GM19395 (cell line): ENCODE results near the gene ITPKC.
"Not testable (repeated sequence)": the region's sequence is repeated elsewhere in the genome, so short reads cannot be mapped to it uniquely, and the experiment has no call there.

ENCODE experiments used
- ATAC-seq: cut with Tn5 transposase; IDR thresholded peaks from one replicate; pipeline ENCODE4 v1.9.1; 2021; ENCODE audit warnings: mild to moderate bottlenecking, moderate library complexity; ENCODE audit not compliant: unreplicated experiment

ITPKC gene

GRCh38 chr19:40714441-40715299 is 2.2 kb upstream of the ITPKC start:
- peak; percentile 50 for ATAC-seq

DNA sequence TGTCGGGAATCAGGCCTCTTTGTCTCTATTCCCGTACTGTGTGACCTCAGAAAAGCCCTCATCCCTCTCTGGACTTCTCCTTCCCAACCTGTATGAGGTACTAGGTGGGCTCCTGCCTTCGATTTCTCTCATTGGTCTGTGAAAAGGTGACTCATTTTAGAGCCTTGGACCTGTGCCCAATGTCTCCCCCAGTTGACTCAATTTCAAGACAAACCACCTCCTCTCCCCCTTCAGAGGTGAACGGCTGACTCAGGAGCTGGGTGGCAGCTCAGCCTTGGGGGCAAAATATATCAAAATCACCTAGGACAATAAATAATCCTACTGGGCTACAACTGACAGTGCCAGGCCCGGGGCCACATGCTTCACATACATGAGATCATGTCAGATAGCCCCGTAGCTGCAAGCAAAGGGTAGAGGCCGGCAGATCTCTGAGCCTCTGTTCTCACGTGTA is 856 bp upstream of the ITPKC start:
- ATAC-seq = no peak

- peak; percentile 1 for ATAC-seq
Measured at GRCh38 chr19:40717325-40717879, 490 bp downstream of the ITPKC start.

DNA sequence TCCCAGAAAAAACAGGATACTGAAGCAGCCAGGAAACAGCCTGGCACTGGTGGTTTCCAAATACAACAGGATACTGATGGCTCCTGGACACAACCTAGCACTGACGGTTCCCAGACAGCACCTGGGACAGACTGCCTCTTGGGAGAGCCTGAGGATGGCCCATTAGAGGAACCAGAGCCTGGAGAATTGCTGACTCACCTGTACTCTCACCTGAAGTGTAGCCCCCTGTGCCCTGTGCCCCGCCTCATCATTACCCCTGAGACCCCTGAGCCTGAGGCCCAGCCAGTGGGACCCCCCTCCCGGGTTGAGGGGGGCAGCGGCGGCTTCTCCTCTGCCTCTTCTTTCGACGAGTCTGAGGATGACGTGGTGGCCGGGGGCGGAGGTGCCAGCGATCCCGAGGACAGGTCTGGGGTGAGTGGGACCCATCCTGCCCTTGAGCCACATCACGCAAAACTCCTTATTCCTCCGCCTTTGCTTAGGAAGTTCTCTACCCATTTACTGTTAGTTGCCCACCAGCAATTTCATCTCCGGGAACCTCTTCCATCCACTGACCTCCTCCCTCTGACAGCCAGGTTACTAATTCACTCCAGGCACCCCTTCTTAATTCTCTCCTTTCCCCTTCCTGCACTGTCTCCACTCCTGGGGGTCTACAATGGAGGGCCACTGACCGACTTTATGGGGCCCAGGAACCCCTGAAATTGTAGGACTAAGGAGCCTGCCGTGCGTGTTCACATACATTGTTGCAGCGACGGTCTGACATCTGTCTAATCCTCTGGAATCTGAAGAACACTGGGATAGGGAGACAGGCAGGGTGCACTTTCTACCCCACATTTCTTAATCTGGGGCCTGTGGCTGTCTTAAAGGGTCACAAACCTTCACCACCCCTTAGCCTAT is 1.2 kb downstream of the ITPKC start:
- no peak for ATAC-seq

DNA sequence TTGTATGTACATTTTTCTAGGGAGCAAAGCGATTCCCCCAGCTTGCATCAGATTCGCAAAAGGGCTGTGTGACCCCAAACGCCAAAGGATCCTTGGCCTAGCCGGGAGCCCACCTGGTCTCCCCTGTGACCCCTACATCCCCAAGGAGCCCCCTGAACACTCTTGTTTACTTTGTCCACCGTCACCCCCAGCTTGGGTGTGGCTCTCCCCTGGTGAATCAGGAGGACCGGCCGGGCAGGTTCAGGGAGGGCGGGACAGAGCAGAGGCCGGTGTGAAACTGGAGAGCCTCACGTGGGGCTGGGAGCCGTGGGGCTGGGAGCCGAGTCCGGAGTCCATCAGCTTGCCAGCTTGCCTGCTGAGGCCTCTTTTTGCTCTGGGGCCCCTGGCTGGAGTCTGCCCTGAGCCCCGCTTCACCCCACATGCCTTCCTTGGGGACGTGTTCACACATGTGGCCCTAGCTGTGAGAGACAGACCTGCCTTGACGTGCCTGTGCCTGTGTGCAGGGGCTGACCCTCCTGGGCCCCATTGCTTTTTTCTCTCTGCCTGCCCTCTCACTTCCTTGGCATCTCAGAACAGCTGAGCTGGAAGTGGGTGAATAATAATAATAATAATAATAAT is 2.0 kb downstream of the ITPKC start:
- ATAC-seq = no peak

DNA sequence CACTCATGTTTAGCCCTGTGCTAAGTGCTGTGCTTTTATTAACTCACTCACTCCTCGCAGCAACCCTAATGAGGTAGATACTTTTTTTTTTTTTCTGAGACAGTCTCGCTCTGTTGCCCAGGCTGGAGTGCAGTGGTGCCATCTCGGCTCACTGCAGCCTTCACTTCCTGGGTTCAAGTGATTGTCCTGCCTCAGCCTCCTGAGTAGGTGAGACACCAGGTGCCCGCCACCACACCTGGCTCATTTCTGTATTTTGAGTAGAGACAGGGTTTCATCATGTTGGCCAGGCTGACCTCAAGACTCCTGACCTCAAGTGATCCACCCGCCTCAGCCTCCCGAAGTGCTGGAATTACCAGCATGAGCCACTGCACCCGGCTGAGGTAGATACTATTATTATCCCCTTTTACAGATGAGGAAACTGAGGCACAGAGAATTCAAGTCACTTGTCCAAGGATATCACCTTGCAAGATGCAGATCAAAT is 2.5 kb downstream of the ITPKC start:
- no peak for ATAC-seq

- ATAC-seq = no peak
Measured at GRCh38 chr19:40721140-40721486, 4.2 kb downstream of the ITPKC start.

GRCh38 chr19:40721936-40722661 is 5.2 kb downstream of the ITPKC start:
- no peak for ATAC-seq

GRCh38 chr19:40723661-40724254 is 6.8 kb downstream of the ITPKC start:
- no peak for ATAC-seq

DNA sequence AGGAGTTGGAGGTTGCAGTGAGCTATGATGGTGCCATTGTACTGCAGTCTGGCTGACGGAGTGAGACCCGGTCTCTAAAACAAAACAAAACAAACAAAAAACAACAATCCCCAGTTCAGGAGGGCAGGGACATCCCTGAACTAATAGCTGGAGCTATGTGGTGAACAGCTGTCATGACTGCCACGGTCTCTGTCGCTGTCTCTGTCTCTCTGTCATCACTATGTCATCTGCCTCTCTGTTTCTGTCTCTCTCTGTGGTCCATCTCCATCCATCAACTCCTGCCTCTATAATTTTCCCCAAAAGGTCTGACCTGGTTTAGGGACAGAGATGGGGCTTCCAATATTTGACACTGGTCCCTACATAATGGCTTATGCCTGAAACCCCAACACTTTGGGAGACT is 7.4 kb downstream of the ITPKC start:
- no peak for ATAC-seq

DNA sequence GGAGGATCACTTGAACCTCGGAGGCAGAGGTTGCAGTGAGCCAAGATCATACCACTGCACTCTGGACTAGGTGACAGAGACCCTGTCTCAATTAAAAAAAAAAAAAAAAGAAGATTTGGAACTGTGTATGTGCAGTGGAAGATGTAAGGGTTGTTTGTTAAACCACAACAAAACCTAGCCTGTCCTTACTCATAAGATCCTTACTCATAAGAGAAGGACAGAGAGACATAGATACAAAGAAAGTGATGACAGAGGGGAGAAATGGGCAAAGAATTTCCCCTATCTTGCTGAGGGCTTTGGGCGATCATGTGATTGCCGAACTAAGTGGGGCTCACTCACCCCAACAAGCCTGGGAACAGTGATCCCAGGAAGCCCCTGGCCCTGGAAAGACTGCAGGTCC is 7.9 kb downstream of the ITPKC start:
- ATAC-seq = no peak

GRCh38 chr19:40726279-40726678 is 9.4 kb downstream of the ITPKC start:
- ATAC-seq = no peak

DNA sequence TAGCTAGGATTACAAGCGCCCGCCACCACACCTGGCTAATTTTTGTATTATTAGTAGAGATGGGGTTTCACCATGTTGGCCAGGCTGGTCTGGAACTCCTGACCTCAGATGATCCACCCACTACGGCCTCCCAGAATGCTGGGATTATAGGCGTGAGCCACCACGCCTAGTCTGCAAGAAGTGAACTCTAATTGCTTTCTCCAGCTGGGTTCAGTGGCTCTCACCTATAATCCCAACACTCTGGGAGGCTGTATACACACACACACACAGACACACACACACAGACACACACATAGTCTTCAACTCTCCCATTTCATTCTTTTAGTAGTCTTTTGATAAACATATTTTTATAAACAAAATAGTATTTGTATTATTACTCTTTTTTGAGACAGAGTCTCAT is 13.2 kb downstream of the ITPKC start:
- not testable (repeated sequence) for ATAC-seq

DNA sequence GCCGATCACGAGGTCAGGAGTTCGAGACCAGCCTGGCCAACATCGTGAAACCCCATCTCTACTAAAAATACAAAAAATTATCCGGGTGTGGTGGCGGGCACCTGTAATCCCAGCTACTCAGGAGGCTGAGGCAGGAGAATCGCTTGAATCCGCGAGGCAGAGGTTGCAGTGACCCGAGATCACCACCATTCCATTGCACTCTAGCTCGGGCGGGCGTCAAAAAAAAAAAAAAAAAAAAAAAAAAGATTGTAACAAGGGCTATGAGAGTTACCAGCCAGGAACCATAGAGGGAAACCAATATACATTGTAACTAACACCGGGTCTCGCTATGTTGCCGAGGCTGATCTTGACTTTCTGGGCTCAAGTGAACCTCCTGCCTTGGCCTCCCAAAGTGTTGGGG is 15.4 kb downstream of the ITPKC start:
- ATAC-seq = not testable (repeated sequence)

DNA sequence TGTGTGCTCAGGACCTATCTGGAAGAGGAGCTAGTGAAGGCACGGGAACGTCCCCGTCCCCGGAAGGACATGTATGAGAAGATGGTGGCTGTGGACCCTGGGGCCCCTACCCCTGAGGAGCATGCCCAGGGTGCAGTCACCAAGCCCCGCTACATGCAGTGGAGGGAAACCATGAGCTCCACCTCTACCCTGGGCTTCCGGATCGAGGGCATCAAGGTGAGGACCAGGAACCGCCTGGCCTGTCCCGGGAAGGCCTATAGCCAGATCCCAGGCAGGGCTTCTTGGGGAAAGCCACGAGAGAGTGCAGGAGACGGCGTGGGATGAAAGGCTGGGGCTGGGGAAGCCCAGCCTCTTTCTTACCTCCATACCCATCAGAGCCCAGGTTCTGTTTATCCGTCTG is 16.2 kb downstream of the ITPKC start:
- no peak for ATAC-seq

DNA sequence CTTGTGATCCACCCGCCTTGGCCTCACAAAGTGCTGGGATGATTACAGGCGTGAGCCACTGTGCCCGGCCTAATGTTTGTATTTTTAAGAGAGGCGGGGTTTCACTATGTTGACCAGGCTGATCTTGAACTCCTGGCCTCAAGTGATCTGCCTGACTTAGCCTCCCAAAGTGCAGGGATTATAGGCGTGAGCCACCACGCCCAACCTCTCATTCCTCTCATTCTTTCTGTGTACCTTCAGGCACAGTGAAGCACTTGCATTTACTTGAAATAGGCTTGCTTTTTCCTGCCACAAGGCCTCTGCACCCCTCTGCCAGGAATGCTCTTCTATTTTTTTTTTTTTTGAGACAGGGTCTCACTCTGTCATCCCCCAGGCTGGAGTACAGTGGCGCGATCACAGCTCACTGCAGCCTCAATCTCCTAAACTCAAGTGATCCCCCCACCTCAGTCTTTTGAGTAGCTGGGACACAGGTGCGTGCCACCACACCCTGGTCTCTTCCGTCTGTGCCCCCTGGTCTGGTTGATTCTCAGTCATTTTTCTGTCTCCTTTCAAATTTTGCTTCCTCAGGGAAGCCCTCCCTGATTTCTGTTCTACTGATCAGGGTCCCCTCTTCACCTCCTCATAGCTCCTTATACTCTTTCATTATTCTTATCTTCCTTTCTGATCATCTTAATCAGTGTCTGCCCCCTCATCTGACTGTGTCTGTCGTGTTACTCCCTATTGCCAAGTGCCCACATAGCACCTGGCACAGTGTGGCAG is 18.3 kb downstream of the ITPKC start:
- no peak for ATAC-seq

- ATAC-seq = no peak
Measured at GRCh38 chr19:40736661-40737060, 19.7 kb downstream of the ITPKC start.

- ATAC-seq = no peak
Measured at GRCh38 chr19:40737102-40737644, 20.3 kb downstream of the ITPKC start.
